Adrenal gland (tissue), 12 donors: ENCODE measurements around the gene RNU6-9. TPM values are rescaled to one million over a fixed set of nuclear protein-coding genes. Genes with fewer than 3 reads are reported as not detected.

Experiments
- DNase-seq, 7 donors: peaks; one replicate each; pipeline ENCODE4 v3.0.0-alpha.2; 2019 to 2020
- H3K27ac ChIP-seq, 5 donors: fragments of 200-600 bp; sonication (generic) in 4 of 5; 1 replicate in 3 of 5; 2 replicates in 2 of 5; pipeline versions ENCODE4 v1.5.1 to v1.8.0; 2016 to 2020; ENCODE audit warnings: mild to moderate bottlenecking in 1 of 5
- H3K27me3 ChIP-seq: fragments of 200-600 bp; 2 replicates; pipeline ENCODE4 v1.8.0; 2021
- H3K36me3 ChIP-seq, 2 donors: fragments of 200-600 bp; replicated peaks in 1 of 2; 1 replicate in 1 of 2; 2 replicates in 1 of 2; pipeline versions ENCODE4 v1.5.1 to v1.8.0; 2018 to 2022
- H3K4me1 ChIP-seq, 2 donors: fragments of 200-600 bp; replicated peaks in 1 of 2; 1 replicate in 1 of 2; 2 replicates in 1 of 2; pipeline versions ENCODE4 v1.5.1 to v1.8.0; 2018 to 2021
- H3K4me3 ChIP-seq, 4 donors: fragments of 200-600 bp; sonication (generic) in 3 of 4; one replicate each; pipeline ENCODE4 v1.5.1; 2016 to 2018
- H3K9me3 ChIP-seq, 3 donors: fragments of 200-600 bp; sonication (generic) in 1 of 3; replicated peaks in 1 of 3; 1 replicate in 2 of 3; 2 replicates in 1 of 3; pipeline versions ENCODE4 v1.5.1 to v1.8.0; 2016 to 2021
- POLR2A ChIP-seq, 2 donors: fragments of 450-650 bp; IDR thresholded peaks; one replicate each; pipeline ENCODE4 v1.6.1; 2017; ENCODE audit warnings: antibody characterized with exemption in 2 of 2, mild to moderate bottlenecking in 2 of 2, moderate library complexity in 1 of 2
- WGBS, 4 donors: extraction: QIAGEN DNeasy Blood & Tissue Kit in 2 of 4; methylation state at CpG; one replicate each; pipeline versions ENCODE4 v1.1.5 to v1.1.7; 2013 to 2017; 5-methylcytosine and 5-hydroxymethylcytosine counted together
- intact Hi-C, 2 donors: fragments of 100-400 bp; cut with DNase I; formaldehyde crosslinking; loops; one replicate each; pipeline versions ENCODE4 v1.14.1 to v1.15.0; 2022 to 2023
- polyA plus RNA-seq, 3 donors: library from polyadenylated mRNA; stranded (reverse); fragments of 200-250 nt in 2 of 3; fragments of 350-450 nt in 1 of 3; fragmentation: Illumina TruSeq in 1 of 3; extraction: RNeasy Lipid Tissue Mini Kit (QIAGEN cat#74804) in 1 of 3; gene quantifications; one replicate each; pipeline ENCODE4 v1.2.3, GENCODE V29; 2013 to 2014
- total RNA-seq, 9 donors: library from RNA; depleted of rRNA in 4 of 9; stranded (reverse); fragments of >200 nt in 4 of 9; fragments of 120-200 nt in 1 of 9; fragmentation: NEBNext Ultra II Directional in 1 of 9; extraction: Animal tissue kit (Norgen Biotek cat#: 25700) in 1 of 9; gene quantifications; one replicate each; pipeline versions ENCODE4 v1.1.0 to v1.2.4, GENCODE V29; 2013 to 2023
- TF ChIP-seq, protein P1 (sequence below), 6 experiments: fragments of 450-650 bp in 4 of 6; fragments of 200-600 bp in 2 of 6; sonication (generic) in 1 of 6; IDR thresholded peaks; 1 replicate in 5 of 6; 2 replicates in 1 of 6; pipeline versions ENCODE4 v1.5.1 to v1.8.0; 2016 to 2021; ENCODE audit warnings: antibody characterized with exemption in 6 of 6, mild to moderate bottlenecking in 2 of 6, moderate library complexity in 1 of 6
- donor health status: healthy with polysubstance abuse.
- donor health status: Bipolar disorder and iron deficiency.
- donor health status: DM: yes; HTN: yes; CAD: no.
- donor health status: DM: no; HTN: no; CAD: no.
- donor health status: DM: no; HTN: no; CAD: no.
- donor health status: DM: yes; HTN: yes; CAD: no.

RNU6-9 gene
- total and polyA plus RNA-seq, 12 donors: not detected

DNA sequence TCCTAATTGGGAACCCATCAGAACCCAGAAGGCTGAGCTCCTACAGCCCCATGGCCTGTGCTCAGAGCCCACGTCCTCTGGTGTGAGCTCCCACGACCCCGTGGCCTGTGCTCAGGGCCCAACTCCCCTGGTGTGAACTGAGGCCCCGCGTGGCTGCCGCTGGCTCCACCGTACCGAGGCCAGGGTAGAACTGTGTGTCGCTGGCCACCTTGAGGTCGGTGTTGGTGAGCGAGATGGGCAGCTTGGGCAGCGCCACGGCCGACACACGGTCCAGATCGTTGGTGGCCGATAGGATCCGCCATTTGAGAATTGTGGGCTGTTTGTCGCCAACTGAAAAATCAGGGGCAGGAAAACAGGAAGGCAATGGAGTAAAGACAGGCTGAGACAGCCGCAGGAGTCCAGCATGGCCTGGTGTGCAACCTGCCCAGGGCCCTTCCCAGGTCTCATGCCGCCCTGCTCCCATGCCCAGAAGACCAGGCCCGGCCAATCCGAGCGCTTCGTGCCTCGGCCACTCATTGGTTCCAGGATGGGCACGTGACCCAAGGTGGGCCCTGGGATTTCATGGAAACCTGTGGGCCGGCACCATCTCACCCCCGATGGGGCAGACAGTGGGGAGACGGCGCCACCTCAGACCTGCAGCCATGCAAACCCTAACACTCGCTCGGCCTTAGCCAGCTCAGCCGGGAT is 11.8 kb upstream of the RNU6-9 start:
- peaks cover 0 to 56% of the 10 kb centered on the region in 2 donors for H3K36me3 ChIP-seq
- WGBS, 4 donors: 96 to 98% (median 97%) methylated on average over 25 to 34 of the region's 34 CpGs
- TF ChIP-seq POLR2A (IDR thresholded peaks at IDR 0.05): no peak
- TF ChIP-seq, protein P1, sequence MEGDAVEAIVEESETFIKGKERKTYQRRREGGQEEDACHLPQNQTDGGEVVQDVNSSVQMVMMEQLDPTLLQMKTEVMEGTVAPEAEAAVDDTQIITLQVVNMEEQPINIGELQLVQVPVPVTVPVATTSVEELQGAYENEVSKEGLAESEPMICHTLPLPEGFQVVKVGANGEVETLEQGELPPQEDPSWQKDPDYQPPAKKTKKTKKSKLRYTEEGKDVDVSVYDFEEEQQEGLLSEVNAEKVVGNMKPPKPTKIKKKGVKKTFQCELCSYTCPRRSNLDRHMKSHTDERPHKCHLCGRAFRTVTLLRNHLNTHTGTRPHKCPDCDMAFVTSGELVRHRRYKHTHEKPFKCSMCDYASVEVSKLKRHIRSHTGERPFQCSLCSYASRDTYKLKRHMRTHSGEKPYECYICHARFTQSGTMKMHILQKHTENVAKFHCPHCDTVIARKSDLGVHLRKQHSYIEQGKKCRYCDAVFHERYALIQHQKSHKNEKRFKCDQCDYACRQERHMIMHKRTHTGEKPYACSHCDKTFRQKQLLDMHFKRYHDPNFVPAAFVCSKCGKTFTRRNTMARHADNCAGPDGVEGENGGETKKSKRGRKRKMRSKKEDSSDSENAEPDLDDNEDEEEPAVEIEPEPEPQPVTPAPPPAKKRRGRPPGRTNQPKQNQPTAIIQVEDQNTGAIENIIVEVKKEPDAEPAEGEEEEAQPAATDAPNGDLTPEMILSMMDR (IDR thresholded peaks at IDR 0.05): no peak

DNA sequence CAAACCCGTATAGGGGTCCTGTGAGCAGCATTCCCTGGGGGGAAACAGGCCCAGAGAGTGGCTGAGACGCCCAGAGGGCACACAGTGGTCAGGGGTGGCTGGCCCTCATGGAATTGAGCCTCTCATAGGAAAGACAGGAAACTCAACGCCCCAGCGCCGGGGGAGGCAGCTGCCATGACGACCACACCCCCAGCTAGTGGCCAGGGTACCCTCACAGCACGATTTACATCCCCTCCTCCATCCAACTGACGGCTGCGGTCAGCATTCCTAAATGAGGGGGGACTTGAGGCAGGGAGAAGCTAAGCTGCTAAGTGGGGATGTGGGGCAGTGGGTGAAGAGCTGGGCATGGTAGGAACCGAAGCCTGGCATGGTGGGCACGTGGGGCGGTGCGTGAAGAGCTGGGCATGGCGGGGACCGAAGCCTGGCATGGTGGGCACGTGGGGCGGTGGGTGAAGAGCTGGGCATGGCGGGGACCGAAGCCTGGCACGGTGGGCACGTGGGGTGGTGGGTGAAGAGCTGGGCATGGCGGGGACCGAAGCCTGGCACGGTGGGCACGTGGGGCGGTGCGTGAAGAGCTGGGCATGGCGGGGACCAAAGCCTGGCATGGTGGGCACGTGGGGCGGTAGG is 10.3 kb upstream of the RNU6-9 start:
- no peaks in the 10 kb centered on the region for H3K4me1 ChIP-seq
- TF ChIP-seq, protein P1 (IDR thresholded peaks at IDR 0.05): no peak
- no peak for TF ChIP-seq POLR2A (IDR thresholded peaks at IDR 0.05)
- no peaks in the 10 kb centered on the region for H3K9me3 ChIP-seq
- H3K4me3 ChIP-seq: no peak overlapping the region
- WGBS, 4 donors: 86 to 92% (median 91%) methylated on average over 10 to 27 of the region's 30 CpGs
- H3K27ac ChIP-seq: no peak overlapping the region
- no peak for DNase-seq
- H3K27me3 ChIP-seq: no peaks in the 10 kb centered on the region
- intact Hi-C loops: no loop called here
- H3K36me3 ChIP-seq: peaks cover 0 to 58% of the 10 kb centered on the region in 2 donors

More for the DNA sequence above, 11.8 kb upstream of the RNU6-9 start:
- no peaks in the 10 kb centered on the region for H3K27me3 ChIP-seq
- no peaks in the 10 kb centered on the region for H3K9me3 ChIP-seq
- intact Hi-C loops: no loop called here
- DNase-seq: no peak
- no peak overlapping the region for H3K27ac ChIP-seq
- no peaks in the 10 kb centered on the region for H3K4me1 ChIP-seq
- no peak overlapping the region for H3K4me3 ChIP-seq

DNA sequence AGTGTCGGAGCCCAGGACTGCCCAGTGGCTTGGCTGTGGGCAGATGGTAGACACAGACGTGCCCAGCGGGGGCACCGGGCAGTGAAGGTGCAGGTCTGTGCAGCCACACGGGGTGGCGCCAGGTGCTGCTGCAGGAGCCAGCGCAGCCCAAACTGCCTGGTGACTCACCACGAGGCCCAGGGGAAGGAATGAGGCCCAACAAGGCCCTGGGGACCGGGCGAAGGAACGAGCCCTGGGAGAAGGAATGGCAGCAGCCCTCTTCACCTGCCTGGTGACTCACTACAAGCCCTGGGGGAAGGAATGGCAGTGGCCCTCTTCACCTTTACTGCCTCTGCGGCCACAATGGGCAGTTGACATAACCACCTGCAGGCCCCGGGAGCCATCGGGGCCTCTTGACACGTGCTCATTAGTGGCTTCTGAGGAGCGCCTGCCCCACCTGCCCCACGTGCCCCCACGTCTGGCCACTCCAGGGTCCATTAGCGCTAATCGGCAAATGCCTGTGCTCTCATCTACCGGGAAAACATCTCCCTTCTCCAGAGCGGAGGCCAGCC is 9.5 kb upstream of the RNU6-9 start:
- no peaks in the 10 kb centered on the region for H3K27me3 ChIP-seq
- TF ChIP-seq POLR2A (IDR thresholded peaks at IDR 0.05): no peak
- TF ChIP-seq, protein P1 (IDR thresholded peaks at IDR 0.05): no peak
- no peak overlapping the region for H3K4me3 ChIP-seq
- H3K4me1 ChIP-seq: no peaks in the 10 kb centered on the region
- H3K27ac ChIP-seq: no peak overlapping the region
- no peaks in the 10 kb centered on the region for H3K9me3 ChIP-seq
- WGBS, 4 donors: 82 to 95% (median 92%) methylated on average over 7 to 22 of the region's 22 CpGs
- DNase-seq: no peak
- intact Hi-C loops: no loop called here
- H3K36me3 ChIP-seq: peaks cover 0 to 62% of the 10 kb centered on the region in 2 donors

DNA sequence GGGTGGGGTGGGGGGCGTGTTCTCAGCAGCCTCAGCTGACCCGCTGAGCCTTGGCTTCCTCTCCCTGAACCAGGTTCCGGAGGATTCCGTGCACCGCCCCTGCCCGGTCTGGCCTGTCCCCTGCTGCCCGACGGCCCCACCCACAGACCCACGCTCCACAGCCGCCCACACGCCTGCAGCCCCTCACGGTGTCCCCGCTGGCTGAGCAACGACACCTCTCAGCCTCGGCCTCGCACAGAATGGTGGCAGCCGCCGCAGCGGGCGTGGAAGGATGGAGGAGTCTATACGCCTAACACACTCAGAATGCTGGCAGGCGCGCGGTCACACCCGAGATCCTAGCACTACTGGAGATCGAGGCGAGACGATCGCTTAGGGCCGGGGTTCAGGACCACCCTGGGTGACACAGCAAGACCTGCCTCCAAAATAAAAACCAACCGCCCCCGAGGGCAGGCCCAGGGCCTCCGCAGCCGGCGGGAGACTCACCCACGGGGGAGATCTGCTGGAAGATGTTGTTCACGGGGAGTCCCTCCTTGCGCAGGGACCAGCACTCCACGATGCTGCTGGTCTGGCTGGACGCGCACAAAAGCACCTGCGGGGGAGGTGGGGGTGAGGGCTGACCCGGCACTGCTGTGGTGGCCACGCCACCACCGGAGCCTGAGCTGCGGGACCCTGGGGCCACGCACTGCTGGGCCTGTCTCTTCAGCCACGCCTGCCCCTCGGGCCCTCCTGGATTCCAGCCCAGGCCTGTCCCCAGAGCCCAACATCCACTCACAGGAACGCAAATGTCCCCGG is 8.7 kb upstream of the RNU6-9 start:
- Histone ChIP-seq H3K4me3 (no peak overlapping the region), H3K36me3 (peaks cover 0 to 68% of the 10 kb centered on the region in 2 donors), H3K27ac (no peak overlapping the region), H3K9me3 (no peaks in the 10 kb centered on the region), H3K4me1 (no peaks in the 10 kb centered on the region), H3K27me3 (no peaks in the 10 kb centered on the region)
- DNase-seq: no peak
- WGBS, 4 donors: 93 to 97% (median 95%) methylated on average over 25 to 51 of the region's 51 CpGs
- intact Hi-C loops: no loop called here
- TF ChIP-seq, protein P1 (IDR thresholded peaks at IDR 0.05): no peak
- TF ChIP-seq POLR2A (IDR thresholded peaks at IDR 0.05): no peak
